ENCODE measurements around the gene SRSF11. TPM values are rescaled to one million over a fixed set of nuclear protein-coding genes. Genes with fewer than 3 reads are reported as not detected.

Gene SRSF11
- total RNA-seq, 2 experiments from 2014 or later, result 165 to 245 TPM

- Histone ChIP-seq H3K27ac (ENCODE audit: low read depth, low read length, poor library complexity, severe bottlenecking) (no peak overlapping the region), H3K36me3 (ENCODE audit: insufficient read depth, low read length) (peaks cover 48% of the 10 kb centered on the region), H3K4me3 (ENCODE audit: low read depth, low read length, poor library complexity, severe bottlenecking) (no peak overlapping the region), H4K20me1 (ENCODE audit: insufficient read depth, low read length) (no peaks in the 10 kb centered on the region), H3K4me1 (ENCODE audit: insufficient read depth, low read length, poor library complexity, severe bottlenecking) (no peaks in the 10 kb centered on the region), H3K9me2 (ENCODE audit: insufficient read depth, low read length) (no peaks in the 10 kb centered on the region), H2AFZ (ENCODE audit: low read length) (no peak overlapping the region), H3K79me2 (ENCODE audit: insufficient read depth, low read depth, low read length) (0 out of 2 replicates have a peak, but pooled peaks cover 5% of the 10 kb centered on the region), H3K9me3 (ENCODE audit: low read length) (no peaks in the 10 kb centered on the region), H3K4me2 (ENCODE audit: low read length) (no peak overlapping the region)
- intact Hi-C loops (cut with micrococcal nuclease; ENCODE audit: unreplicated experiment), result no loop called here
- BruUV-seq (replicated peaks), result no TSS peak
- TF ChIP-seq EZH2phosphoT487 (IDR thresholded peaks at IDR 0.05; ENCODE audit: borderline replicate concordance, low read depth, low read length) (no peak), CTCF (conservative IDR thresholded peaks at IDR 0.05; ENCODE audit: low read length) (no peak)
- ChIA-PET POLR2A (interaction anchor here (0.6 kb wide), 1 partner anchor 43 kb away, joined by 10 read pairs; no protein-coding TSS in a partner anchor), CTCF (ENCODE audit: unreplicated experiment) (no interaction called here)
- no peak for DNase-seq (ENCODE audit: low spot score)
Measured at GRCh38 chr1:70286453-70286852, 65.3 kb downstream of the SRSF11 start.

GRCh38 chr1:70288166-70288565 is 67.0 kb downstream of the SRSF11 start:
- Histone ChIP-seq H3K9me2 (ENCODE audit: insufficient read depth, low read length) (no peaks in the 10 kb centered on the region), H2AFZ (ENCODE audit: low read length) (no peak overlapping the region), H3K9me3 (ENCODE audit: low read length) (no peaks in the 10 kb centered on the region), H3K4me3 (ENCODE audit: low read depth, low read length, poor library complexity, severe bottlenecking) (no peak overlapping the region), H3K36me3 (ENCODE audit: insufficient read depth, low read length) (peaks cover 56% of the 10 kb centered on the region), H3K4me1 (ENCODE audit: insufficient read depth, low read length, poor library complexity, severe bottlenecking) (no peaks in the 10 kb centered on the region), H3K27ac (ENCODE audit: low read depth, low read length, poor library complexity, severe bottlenecking) (no peak overlapping the region), H3K4me2 (ENCODE audit: low read length) (no peak overlapping the region), H3K79me2 (ENCODE audit: insufficient read depth, low read depth, low read length) (0 out of 2 replicates have a peak, but pooled peaks cover 5% of the 10 kb centered on the region), H4K20me1 (ENCODE audit: insufficient read depth, low read length) (no peaks in the 10 kb centered on the region)
- ChIA-PET CTCF (ENCODE audit: unreplicated experiment) (no interaction called here), POLR2A (interaction anchor here (0.6 to 1.1 kb wide), 3 partner anchors 29 to 117 kb away, joined by 3 to 5 read pairs (median 3); no protein-coding TSS in a partner anchor)
- TF ChIP-seq EZH2phosphoT487 (IDR thresholded peaks at IDR 0.05; ENCODE audit: borderline replicate concordance, low read depth, low read length) (no peak), CTCF (conservative IDR thresholded peaks at IDR 0.05; ENCODE audit: low read length) (no peak)
- intact Hi-C loops (cut with micrococcal nuclease; ENCODE audit: unreplicated experiment), result no loop called here
- no TSS peak for BruUV-seq (replicated peaks)
- DNase-seq (ENCODE audit: low spot score), result no peak

GRCh38 chr1:70290218-70290617 is 69.0 kb downstream of the SRSF11 start:
- ChIA-PET POLR2A (no interaction called here), CTCF (ENCODE audit: unreplicated experiment) (no interaction called here)
- no peak overlapping the region for H3K27ac ChIP-seq (ENCODE audit: low read depth, low read length, poor library complexity, severe bottlenecking)
- H3K36me3 ChIP-seq (ENCODE audit: insufficient read depth, low read length), result peaks cover 68% of the 10 kb centered on the region
- H3K4me2 ChIP-seq (ENCODE audit: low read length), result no peak overlapping the region
- H2AFZ ChIP-seq (ENCODE audit: low read length), result no peak overlapping the region
- TF ChIP-seq EZH2phosphoT487 (IDR thresholded peaks at IDR 0.05; ENCODE audit: borderline replicate concordance, low read depth, low read length), result no peak
- no peak for TF ChIP-seq CTCF (conservative IDR thresholded peaks at IDR 0.05; ENCODE audit: low read length)
- H3K9me3 ChIP-seq (ENCODE audit: low read length), result no peaks in the 10 kb centered on the region
- intact Hi-C loops (cut with micrococcal nuclease; ENCODE audit: unreplicated experiment), result no loop called here
- no TSS peak for BruUV-seq (replicated peaks)
- H3K4me3 ChIP-seq (ENCODE audit: low read depth, low read length, poor library complexity, severe bottlenecking), result no peak overlapping the region
- no peaks in the 10 kb centered on the region for H3K4me1 ChIP-seq (ENCODE audit: insufficient read depth, low read length, poor library complexity, severe bottlenecking)
- H3K9me2 ChIP-seq (ENCODE audit: insufficient read depth, low read length), result no peaks in the 10 kb centered on the region
- H4K20me1 ChIP-seq (ENCODE audit: insufficient read depth, low read length), result no peaks in the 10 kb centered on the region
- no peak for DNase-seq (ENCODE audit: low spot score)
- 0 out of 2 replicates have a peak, but pooled peaks cover 5% of the 10 kb centered on the region for H3K79me2 ChIP-seq (ENCODE audit: insufficient read depth, low read depth, low read length)
